Superior temporal gyrus (tissue), 1 donor: Measurements from ENCODE around the gene DLGAP3.
"Not testable (repeated sequence)": the region's sequence is repeated elsewhere in the genome, so short reads cannot be mapped to it uniquely, and the experiment has no call there.

Experiments
- DNase-seq: peaks from one replicate; pipeline ENCODE4 v3.0.0-alpha.2; 2016; ENCODE audit errors: extremely low spot score

The DLGAP3 gene

DNA sequence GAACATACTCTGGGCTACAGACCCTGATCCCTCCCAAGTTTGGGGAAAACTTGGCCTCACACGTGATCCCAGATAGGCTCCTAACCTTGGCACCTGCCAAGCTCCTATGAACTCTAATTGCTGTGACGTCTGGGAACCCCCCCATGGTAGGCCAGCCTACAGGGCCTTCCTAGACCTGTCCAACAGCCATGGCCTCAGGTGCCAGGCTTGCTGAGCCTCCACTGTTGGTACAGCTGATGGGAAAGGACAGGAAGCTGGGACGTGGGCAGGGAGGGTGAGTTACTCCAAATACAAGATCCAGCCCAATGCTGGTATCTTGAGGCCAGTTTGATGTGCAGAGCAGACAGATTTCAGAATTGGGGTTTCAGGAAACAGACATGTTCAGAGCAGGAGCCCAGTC lies 89.0 kb downstream of the DLGAP3 start:
- no peak for DNase-seq

DNA sequence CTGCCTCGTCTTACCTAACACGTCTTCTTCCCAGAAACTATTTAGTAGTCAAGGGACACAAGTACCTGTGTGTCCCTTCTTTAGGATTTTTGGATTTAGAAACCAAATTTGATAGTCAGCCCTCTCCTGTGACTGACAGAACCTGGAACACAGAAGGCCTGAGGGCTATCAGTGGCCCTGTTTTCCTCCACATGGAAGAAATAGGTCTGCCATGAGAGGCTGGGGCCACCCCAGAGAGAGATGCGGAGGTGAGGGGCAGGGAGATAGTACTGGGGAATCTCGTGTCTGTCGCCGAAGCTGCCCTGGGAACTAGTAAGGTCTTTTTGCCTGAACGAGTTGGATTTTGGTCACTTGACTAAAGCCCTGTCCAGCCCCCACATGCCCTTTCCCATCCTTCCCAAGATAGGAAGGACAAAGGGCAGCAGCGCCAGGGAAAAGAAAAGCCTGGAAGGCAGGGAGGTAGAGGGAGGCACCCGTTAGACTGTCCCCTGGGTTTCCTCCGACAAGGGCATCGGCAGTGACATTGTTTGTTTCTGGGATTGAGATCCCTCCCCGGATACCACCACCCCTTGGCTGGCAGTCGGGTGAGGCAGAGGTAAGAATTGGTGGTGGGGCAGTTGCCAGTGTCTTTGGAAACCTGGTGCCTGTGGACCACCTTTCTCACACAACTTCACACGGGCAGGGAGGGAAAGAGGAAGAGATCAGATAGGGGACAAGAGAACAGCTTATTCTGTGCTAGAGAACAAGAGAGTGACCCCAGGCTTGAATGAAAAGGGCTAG lies 89.7 kb downstream of the DLGAP3 start:
- no peak for DNase-seq

DNA sequence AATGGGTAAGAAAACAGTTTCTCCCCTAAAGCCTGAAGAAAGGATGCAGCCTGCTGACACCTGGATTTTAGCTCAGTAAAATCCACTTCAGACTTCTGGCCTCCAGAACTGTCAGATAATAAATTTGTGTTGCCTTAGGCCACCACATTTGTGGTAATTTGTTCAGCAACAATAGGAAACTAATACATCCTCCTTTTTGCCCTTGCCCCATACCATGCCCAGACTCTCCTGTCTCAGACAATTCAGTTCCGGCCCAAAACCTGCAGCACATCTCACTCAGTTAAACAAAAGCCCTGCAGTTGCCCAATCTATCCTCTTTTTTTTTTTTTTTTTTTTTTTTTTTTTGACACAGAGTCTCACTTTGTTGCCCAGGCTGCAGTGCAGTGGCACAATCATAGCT lies 95.7 kb downstream of the DLGAP3 start:
- DNase-seq: no peak

DNA sequence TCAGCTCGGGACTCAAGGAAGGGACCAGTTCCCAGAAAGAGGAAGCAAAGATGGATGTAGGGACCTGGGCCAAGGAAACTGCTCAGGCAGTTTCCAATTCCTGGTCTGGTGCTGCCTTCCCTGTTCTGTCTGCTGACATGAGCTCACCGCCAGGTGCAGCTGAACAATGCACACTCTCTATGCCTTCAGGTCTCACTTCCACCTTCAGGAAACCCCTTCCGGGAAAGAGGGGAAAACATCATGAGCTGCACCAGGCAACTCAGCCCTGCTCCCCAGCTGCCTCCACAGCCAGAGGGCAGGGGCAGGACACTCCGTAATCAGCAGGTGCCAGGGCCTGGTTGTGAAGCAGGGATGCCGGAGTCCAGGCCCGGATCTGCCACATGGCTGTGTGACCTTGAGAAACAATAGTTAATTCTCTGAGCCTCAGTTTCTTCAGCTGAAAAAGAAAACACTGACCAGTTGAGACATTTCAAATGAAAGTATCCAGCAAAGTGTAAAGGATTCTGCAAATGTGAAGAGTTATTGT lies 97.7 kb downstream of the DLGAP3 start:
- no peak for DNase-seq

DNA sequence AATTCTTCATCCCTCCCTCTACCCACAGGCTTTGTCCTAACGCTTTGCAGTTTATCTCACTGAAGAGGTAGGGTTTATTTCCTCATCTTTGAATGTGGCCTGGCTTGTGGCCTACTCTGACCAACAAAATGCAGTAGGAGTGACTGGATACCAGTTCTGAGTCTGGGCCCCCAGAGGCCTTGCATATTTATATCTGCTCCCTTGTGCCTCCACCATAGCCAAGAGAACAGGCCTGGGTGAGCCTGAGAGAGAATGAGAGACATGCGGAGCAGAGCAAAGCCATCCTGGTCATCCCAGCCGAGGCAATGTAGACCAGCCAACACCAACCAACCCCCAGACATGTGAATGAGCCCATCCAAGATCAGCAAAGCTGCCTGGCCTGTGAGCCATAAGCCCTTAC lies 100.2 kb downstream of the DLGAP3 start:
- no peak for DNase-seq

DNA sequence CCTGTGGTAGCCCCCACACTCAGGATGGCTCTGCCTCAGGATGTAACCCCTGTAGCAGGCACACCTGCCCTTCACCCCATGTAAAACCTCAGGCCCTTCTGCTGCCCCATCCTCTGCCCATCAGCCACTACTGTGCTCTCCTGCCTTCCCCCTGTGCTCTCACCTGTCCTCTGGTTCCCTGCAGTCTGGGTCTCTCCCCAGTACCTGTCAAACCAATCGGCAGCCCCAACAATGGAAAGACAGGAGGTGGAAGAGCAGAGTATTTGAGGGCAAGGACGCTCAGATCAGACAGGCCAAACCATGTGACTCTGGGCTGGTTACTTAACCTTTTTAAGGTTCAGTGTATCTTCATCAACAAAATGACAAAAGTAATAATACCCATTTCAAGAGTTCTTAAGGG lies 100.8 kb downstream of the DLGAP3 start:
- DNase-seq: no peak

DNA sequence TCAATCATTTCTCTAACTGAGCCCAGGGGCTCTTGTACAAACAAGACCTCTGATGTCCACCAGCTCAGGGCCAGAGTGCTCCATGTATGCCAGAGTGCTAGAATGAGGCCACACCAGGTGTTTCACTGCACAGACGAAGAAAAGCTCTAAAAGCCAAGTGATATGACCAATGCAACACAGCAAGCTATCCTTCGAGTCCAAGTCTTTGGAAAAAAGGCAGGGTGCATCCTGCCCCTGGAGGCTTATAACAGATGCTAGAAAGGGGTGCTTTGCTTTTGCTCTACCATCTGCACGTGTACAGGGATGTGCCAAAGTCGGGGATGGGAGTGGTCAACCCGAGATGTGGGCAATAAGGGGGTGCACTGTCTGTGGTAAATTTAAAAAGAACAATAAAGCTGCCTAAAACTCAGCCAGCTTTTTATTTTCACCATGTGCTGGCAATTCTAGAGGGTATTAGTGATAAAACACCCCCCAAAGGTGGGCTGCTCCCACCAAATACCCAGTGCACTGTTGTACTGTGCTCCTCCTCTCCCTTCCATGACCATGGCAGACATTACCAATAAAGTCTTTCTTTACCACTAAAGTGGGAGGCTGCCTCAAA lies 102.0 kb downstream of the DLGAP3 start:
- DNase-seq: no peak

DNA sequence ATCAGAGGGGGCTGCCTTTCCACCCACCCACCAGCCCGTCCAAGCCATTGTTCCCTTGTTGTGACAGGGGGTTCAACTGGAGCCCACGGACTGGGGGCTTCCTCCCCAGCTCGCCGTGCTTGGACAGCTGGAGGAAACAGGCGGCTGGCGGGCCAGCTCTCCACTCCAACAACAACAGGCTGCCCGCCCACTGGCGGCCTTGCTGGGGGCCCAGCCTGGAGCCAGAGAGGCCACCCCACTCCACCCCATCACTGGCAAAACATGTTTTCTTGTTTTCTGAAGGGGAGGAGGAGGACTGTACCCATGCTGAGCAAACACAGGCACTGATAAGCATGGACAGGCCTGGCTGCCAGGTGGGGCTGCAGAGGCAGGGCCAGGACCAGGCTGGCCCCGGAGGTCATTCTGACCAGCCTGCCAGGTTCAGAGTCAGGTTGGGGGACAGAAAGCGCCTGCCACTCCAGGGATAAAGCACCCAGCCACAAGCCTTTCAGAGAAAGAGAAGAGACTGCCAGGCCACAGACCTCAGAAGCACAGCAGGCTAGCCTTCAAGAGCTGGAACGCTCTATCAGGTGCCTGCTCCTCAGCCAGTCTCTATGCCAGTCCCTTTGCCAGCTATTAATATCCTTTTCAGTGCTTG lies 103.9 kb downstream of the DLGAP3 start:
- DNase-seq: no peak

DNA sequence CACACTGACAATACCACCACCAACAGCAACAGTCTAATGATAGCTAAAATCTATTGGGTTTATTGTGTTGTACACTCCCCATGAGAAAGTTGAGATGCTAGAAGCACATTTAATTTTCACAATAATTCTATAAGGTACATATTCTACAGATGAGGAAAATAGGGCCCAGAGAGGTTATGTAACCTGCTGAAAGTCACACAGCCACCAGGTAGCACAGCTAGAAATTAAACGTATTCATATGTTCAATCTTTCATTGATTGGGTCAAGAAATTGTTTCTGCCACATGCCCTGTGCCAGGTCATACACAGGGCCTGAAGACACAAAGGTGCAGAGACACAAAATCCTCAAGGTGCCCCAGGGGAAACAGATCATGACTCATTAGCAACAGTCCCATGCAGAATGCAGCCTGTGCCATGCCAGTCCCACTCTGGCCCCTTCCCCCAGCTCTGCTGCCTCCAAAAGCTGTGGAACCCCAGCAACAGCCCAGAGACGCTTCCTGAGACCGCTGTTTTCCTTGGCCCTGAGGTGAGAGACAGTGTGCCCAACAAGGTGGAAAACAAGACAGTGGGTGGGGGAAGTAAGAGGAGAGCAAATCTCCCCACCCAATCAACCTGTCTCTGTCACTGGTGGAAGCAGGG lies 104.5 kb downstream of the DLGAP3 start:
- no peak for DNase-seq

DNA sequence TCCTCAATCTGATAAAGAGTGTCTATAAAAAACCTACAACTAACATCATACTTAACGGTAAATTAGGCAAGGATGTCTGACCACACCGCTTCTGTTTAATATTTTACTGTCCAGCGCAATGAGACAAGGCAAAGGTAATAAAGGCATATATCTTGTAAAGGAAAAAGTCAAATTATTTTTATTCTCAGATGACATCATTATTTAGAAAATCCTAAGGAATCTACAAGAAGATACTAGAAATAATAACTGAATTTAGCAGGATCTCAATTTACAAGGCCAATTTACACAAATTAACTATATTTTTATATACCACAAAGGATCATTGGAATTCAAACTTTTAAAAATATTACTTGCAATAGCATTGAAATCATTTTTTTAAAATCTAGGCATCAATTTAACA lies 107.2 kb downstream of the DLGAP3 start:
- DNase-seq: no peak

DNA sequence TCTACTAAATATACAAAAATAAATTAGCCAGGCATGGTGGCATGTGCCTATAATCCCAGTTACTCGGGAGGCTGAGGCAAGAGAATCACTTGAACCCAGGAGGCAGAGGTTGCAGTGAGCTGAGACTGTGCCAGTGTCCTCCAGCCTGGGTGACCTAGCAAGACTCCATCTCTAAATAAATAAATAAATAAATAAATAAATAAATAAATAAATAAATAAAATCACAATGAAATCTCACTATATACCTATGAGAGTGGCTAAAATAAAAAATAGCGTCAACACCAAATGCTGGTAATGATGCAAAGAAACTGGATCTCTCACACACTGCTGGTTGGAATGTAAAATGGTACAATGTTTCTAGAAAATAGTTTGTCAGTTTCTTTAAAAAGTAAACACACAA lies 110.6 kb downstream of the DLGAP3 start:
- not testable (repeated sequence) for DNase-seq

DNA sequence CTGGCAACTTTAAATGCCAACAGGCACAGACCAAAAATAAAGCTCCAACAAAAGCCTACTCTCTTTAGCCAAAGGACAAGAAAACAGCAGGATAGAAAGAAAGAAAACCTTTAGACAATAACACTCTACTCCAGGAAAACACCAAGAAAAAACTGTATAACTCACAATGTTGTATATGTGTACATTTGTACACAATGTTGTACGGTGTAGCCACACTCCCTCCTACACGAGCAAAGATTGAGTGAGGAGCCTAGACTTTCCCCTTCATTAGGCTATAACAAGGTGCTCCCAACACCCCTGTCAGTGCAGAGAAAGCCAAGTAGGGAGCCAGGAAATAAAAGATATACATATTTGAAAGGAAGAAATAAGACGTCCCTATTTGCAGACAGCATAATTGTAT lies 112.7 kb downstream of the DLGAP3 start:
- no peak for DNase-seq

DNA sequence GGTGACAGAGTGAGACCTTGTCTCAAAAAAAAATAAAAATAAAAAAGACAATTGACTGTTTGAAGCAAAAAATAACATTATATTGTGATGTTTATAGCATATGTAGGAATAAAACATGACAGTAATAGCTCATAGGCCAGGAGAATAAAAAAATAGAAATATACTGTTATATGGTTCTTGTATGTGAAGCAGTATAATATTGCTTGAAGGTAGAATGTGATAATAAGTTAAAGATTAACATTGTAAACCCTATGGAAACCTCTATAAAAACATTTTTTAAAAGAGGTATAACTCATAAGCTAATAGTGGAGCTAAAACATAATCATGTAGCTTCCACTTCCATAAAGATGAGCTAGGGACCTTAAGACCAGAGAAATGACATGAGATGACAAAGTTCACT lies 113.1 kb downstream of the DLGAP3 start:
- no peak for DNase-seq
